Hepatocyte (in vitro differentiated cells): ENCODE measurements around the gene SERPINA3.

Source experiments
- CTCF ChIP-seq: fragments of 200-600 bp; sonication (generic); IDR thresholded peaks from 2 replicates; pipeline ENCODE4 v1.5.1; 2016; ENCODE audit warnings: antibody characterized with exemption, mild to moderate bottlenecking; ENCODE audit not compliant: poor library complexity
- EZH2 ChIP-seq: fragments of 200-600 bp; sonication (generic); IDR thresholded peaks from 2 replicates; pipeline ENCODE4 v1.6.1; 2016; ENCODE audit warnings: antibody characterized with exemption, mild to moderate bottlenecking, borderline replicate concordance

DNA sequence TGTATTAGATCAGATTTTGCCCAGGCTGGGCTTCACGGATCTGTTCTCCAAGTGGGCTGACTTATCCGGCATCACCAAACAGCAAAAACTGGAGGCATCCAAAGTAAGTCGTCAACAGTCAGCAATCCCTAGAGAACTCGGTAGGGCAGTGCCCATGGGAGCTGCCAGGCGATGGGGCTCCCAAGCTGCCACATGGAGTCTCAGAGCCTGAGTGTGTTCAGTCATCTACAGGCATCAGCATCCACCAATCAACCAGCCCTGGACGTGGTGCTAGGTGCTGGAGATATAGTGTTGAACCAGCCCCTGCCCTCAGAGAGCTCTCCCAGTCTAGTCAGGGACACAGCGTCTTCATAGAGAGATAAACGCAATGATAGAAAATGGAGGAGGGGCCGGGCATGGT, 44.0 kb upstream of the SERPINA3 start:
- TF ChIP-seq CTCF (no peak), EZH2 (no peak)
